Measurements from ENCODE around the gene IFNG-AS1.

IFNG-AS1 gene

GRCh38 chr12:68040450-68041075, 51.3 kb downstream of the IFNG-AS1 start:
- peak; percentile 62 for DNase-seq

GRCh38 chr12:68042212-68042699, 53.0 kb downstream of the IFNG-AS1 start:
- DNase-seq: no peak

GRCh38 chr12:68043435-68043834, 54.2 kb downstream of the IFNG-AS1 start:
- DNase-seq: no peak

- DNase-seq: no peak
These were observed 59.5 kb downstream of the IFNG-AS1 start for GRCh38 chr12:68048648-68049297.

- DNase-seq: no peak
These were observed 67.1 kb downstream of the IFNG-AS1 start for GRCh38 chr12:68056300-68056699.

GRCh38 chr12:68063900-68064590, 74.8 kb downstream of the IFNG-AS1 start:
- DNase-seq: no peak

- DNase-seq: no peak
These were observed 75.9 kb downstream of the IFNG-AS1 start for GRCh38 chr12:68065163-68065562.

GRCh38 chr12:68065687-68066086, 76.4 kb downstream of the IFNG-AS1 start:
- DNase-seq: no peak

GRCh38 chr12:68067762-68068376, 78.6 kb downstream of the IFNG-AS1 start:
- no peak for DNase-seq

GRCh38 chr12:68069275-68069674, 80.0 kb downstream of the IFNG-AS1 start:
- DNase-seq: no peak

Data from RPMI8226 (cell line).